Stimulated activated CD4-positive, alpha-beta T cell treated with anti-CD3 and anti-CD28 coated beads, Interleukin-2, amount 100 ng/mL, for 24 hours (primary cell): Measurements from ENCODE around the gene DRD2.

Experiments used
- DNase-seq, 2 donors: peaks; one replicate each; pipeline ENCODE4 v3.0.0-alpha.2; 2020

Gene DRD2

GRCh38 chr11:113481672-113482071, 6.5 kb upstream of the DRD2 start:
- DNase-seq = no peak

GRCh38 chr11:113481226-113481625, 6.0 kb upstream of the DRD2 start:
- no peak for DNase-seq

GRCh38 chr11:113477321-113477720, 2.1 kb upstream of the DRD2 start:
- DNase-seq = no peak

GRCh38 chr11:113476553-113476952, 1.4 kb upstream of the DRD2 start:
- DNase-seq = no peak

- peak; percentile 49 to 67 for DNase-seq
These were observed 637 bp downstream of the DRD2 start for GRCh38 chr11:113474362-113475159.

- DNase-seq = no peak
These were observed 1.2 kb downstream of the DRD2 start for GRCh38 chr11:113473983-113474361.

GRCh38 chr11:113472471-113472870, 2.7 kb downstream of the DRD2 start:
- DNase-seq = no peak

GRCh38 chr11:113470233-113470632, 5.0 kb downstream of the DRD2 start:
- no peak for DNase-seq

GRCh38 chr11:113468726-113469345, 6.4 kb downstream of the DRD2 start:
- no peak for DNase-seq

GRCh38 chr11:113467545-113467944, 7.7 kb downstream of the DRD2 start:
- DNase-seq = no peak

- DNase-seq = no peak
These were observed 9.4 kb downstream of the DRD2 start for GRCh38 chr11:113465786-113466185.

- DNase-seq = no peak
These were observed 10.8 kb downstream of the DRD2 start for GRCh38 chr11:113464416-113464815.

GRCh38 chr11:113462830-113463229, 12.4 kb downstream of the DRD2 start:
- DNase-seq = no peak

GRCh38 chr11:113461639-113462038, 13.6 kb downstream of the DRD2 start:
- DNase-seq = no peak

GRCh38 chr11:113460469-113460868, 14.7 kb downstream of the DRD2 start:
- DNase-seq = no peak

GRCh38 chr11:113458189-113458588, 17.0 kb downstream of the DRD2 start:
- no peak for DNase-seq

- no peak for DNase-seq
These were observed 17.4 kb downstream of the DRD2 start for GRCh38 chr11:113457784-113458183.

GRCh38 chr11:113454455-113454854, 20.7 kb downstream of the DRD2 start:
- DNase-seq = no peak

- DNase-seq = no peak
These were observed 25.5 kb downstream of the DRD2 start for GRCh38 chr11:113449743-113450142.

GRCh38 chr11:113448316-113448677, 26.9 kb downstream of the DRD2 start:
- no peak for DNase-seq

- no peak for DNase-seq
These were observed 27.4 kb downstream of the DRD2 start for GRCh38 chr11:113447621-113448315.

GRCh38 chr11:113446938-113447337, 28.3 kb downstream of the DRD2 start:
- DNase-seq = no peak

- no peak for DNase-seq
These were observed 29.1 kb downstream of the DRD2 start for GRCh38 chr11:113446112-113446511.

- DNase-seq = no peak
These were observed 30.6 kb downstream of the DRD2 start for GRCh38 chr11:113444502-113445123.
